MG63 (cell line): Measurements from ENCODE around the gene OSBPL6. TPM values are rescaled to one million over a fixed set of nuclear protein-coding genes. Genes with fewer than 3 reads are reported as not detected.
A peak's percentile ranks its signal among the peaks of the same experiment; 100 is the strongest.
"Not testable (repeated sequence)": the region's sequence is repeated elsewhere in the genome, so short reads cannot be mapped to it uniquely, and the experiment has no call there.

Experiments
- DNase-seq: peaks from one replicate; pipeline ENCODE4 v3.0.0-alpha.2; 2020
- H3K27me3 ChIP-seq: fragments of 250-450 bp; sonication (Bioruptor Pico); 2 replicates; pipeline ENCODE4 v1.5.1; 2020; ENCODE audit warnings: mild to moderate bottlenecking, moderate library complexity
- H3K36me3 ChIP-seq: fragments of 250-450 bp; sonication (Bioruptor Pico); 2 replicates; pipeline ENCODE4 v1.5.1; 2020; ENCODE audit warnings: mild to moderate bottlenecking, moderate library complexity
- H3K4me3 ChIP-seq: fragments of 250-450 bp; sonication (Bioruptor Pico); 2 replicates; pipeline ENCODE4 v1.5.1; 2020; ENCODE audit warnings: mild to moderate bottlenecking, moderate library complexity
- H3K9me3 ChIP-seq: fragments of 250-450 bp; sonication (Bioruptor Pico); 2 replicates; pipeline ENCODE4 v1.5.1; 2020; ENCODE audit warnings: mild to moderate bottlenecking, moderate library complexity
- total RNA-seq: library from RNA; depleted of rRNA; stranded (reverse); fragments of >200 nt; shearing (Covaris generic); gene quantifications from 2 replicates; pipeline ENCODE4 v1.2.3, GENCODE V29; 2014; ENCODE audit warnings: low replicate concordance

Gene OSBPL6
- total RNA-seq, 1 experiment from 2014 or later, result 2.1 TPM

GRCh38 chr2:178331474-178332432, 137.4 kb downstream of the OSBPL6 start:
- no peaks in the 10 kb centered on the region for H3K9me3 ChIP-seq
- no peaks in the 10 kb centered on the region for H3K36me3 ChIP-seq
- H3K4me3 ChIP-seq, result no peak overlapping the region
- H3K27me3 ChIP-seq, result no peaks in the 10 kb centered on the region
- peak; percentile 5 for DNase-seq

GRCh38 chr2:178333851-178334250, 139.5 kb downstream of the OSBPL6 start:
- Histone ChIP-seq H3K4me3 (no peak overlapping the region), H3K9me3 (no peaks in the 10 kb centered on the region), H3K27me3 (no peaks in the 10 kb centered on the region), H3K36me3 (no peaks in the 10 kb centered on the region)
- no peak for DNase-seq

- Histone ChIP-seq H3K36me3 (no peaks in the 10 kb centered on the region), H3K9me3 (no peaks in the 10 kb centered on the region), H3K4me3 (no peak overlapping the region), H3K27me3 (no peaks in the 10 kb centered on the region)
- no peak for DNase-seq
Observed at GRCh38 chr2:178335230-178335629, 140.9 kb downstream of the OSBPL6 start.

GRCh38 chr2:178344121-178344520, 149.8 kb downstream of the OSBPL6 start:
- Histone ChIP-seq H3K4me3 (no peak overlapping the region), H3K9me3 (no peaks in the 10 kb centered on the region), H3K27me3 (no peaks in the 10 kb centered on the region; the same call in 1 of the 2 replicates), H3K36me3 (no peaks in the 10 kb centered on the region)
- DNase-seq, result no peak

- no peak overlapping the region for H3K4me3 ChIP-seq
- H3K9me3 ChIP-seq, result no peaks in the 10 kb centered on the region
- DNase-seq, result no peak
- H3K27me3 ChIP-seq, result no peaks in the 10 kb centered on the region; the same call in 1 of the 2 replicates
- no peaks in the 10 kb centered on the region for H3K36me3 ChIP-seq
Observed at GRCh38 chr2:178345951-178346350, 151.6 kb downstream of the OSBPL6 start.

GRCh38 chr2:178350051-178350450, 155.7 kb downstream of the OSBPL6 start:
- Histone ChIP-seq H3K4me3 (no peak overlapping the region), H3K27me3 (no peaks in the 10 kb centered on the region; the same call in 1 of the 2 replicates), H3K36me3 (no peaks in the 10 kb centered on the region), H3K9me3 (no peaks in the 10 kb centered on the region)
- DNase-seq, result no peak

- H3K4me3 ChIP-seq, H3K36me3 ChIP-seq, H3K27me3 ChIP-seq, DNase-seq, H3K9me3 ChIP-seq: not testable (repeated sequence)
Observed at GRCh38 chr2:178357704-178358103, 163.4 kb downstream of the OSBPL6 start.

- no peak for DNase-seq
- Histone ChIP-seq H3K27me3 (no peaks in the 10 kb centered on the region), H3K9me3 (peaks cover 7% of the 10 kb centered on the region), H3K4me3 (no peak overlapping the region), H3K36me3 (no peaks in the 10 kb centered on the region)
Observed at GRCh38 chr2:178359192-178359912, 165.0 kb downstream of the OSBPL6 start.

GRCh38 chr2:178361588-178361987, 167.3 kb downstream of the OSBPL6 start:
- DNase-seq, result no peak
- Histone ChIP-seq H3K9me3 (peaks cover 7% of the 10 kb centered on the region), H3K27me3 (no peaks in the 10 kb centered on the region), H3K4me3 (no peak overlapping the region), H3K36me3 (no peaks in the 10 kb centered on the region)

GRCh38 chr2:178363252-178363651, 168.9 kb downstream of the OSBPL6 start:
- Histone ChIP-seq H3K4me3 (no peak overlapping the region), H3K36me3 (no peaks in the 10 kb centered on the region), H3K27me3 (no peaks in the 10 kb centered on the region), H3K9me3 (peaks cover 4% of the 10 kb centered on the region; the same call in 1 of the 2 replicates)
- no peak for DNase-seq

- Histone ChIP-seq H3K9me3 (no peaks in the 10 kb centered on the region), H3K27me3 (no peaks in the 10 kb centered on the region), H3K36me3 (no peaks in the 10 kb centered on the region), H3K4me3 (no peak overlapping the region)
- no peak for DNase-seq
Observed at GRCh38 chr2:178365116-178365515, 170.8 kb downstream of the OSBPL6 start.

GRCh38 chr2:178366412-178366811, 172.1 kb downstream of the OSBPL6 start:
- no peak overlapping the region for H3K4me3 ChIP-seq
- no peaks in the 10 kb centered on the region for H3K9me3 ChIP-seq
- no peak for DNase-seq

GRCh38 chr2:178367344-178367743, 173.0 kb downstream of the OSBPL6 start:
- Histone ChIP-seq H3K36me3 (no peaks in the 10 kb centered on the region), H3K9me3 (no peaks in the 10 kb centered on the region), H3K27me3 (no peaks in the 10 kb centered on the region), H3K4me3 (no peak overlapping the region)
- no peak for DNase-seq

More at GRCh38 chr2:178366412-178366811, 172.1 kb downstream of the OSBPL6 start:
- Histone ChIP-seq H3K27me3 (no peaks in the 10 kb centered on the region), H3K36me3 (no peaks in the 10 kb centered on the region)

- no peaks in the 10 kb centered on the region for H3K36me3 ChIP-seq
- no peak for DNase-seq
- H3K9me3 ChIP-seq, result no peaks in the 10 kb centered on the region
- no peaks in the 10 kb centered on the region for H3K27me3 ChIP-seq
- no peak overlapping the region for H3K4me3 ChIP-seq
Observed at GRCh38 chr2:178374865-178375264, 180.6 kb downstream of the OSBPL6 start.

GRCh38 chr2:178377046-178377445, 182.7 kb downstream of the OSBPL6 start:
- Histone ChIP-seq H3K36me3 (no peaks in the 10 kb centered on the region), H3K27me3 (no peaks in the 10 kb centered on the region), H3K4me3 (no peak overlapping the region), H3K9me3 (no peaks in the 10 kb centered on the region)
- no peak for DNase-seq

GRCh38 chr2:178379162-178380004, 185.1 kb downstream of the OSBPL6 start:
- no peaks in the 10 kb centered on the region for H3K27me3 ChIP-seq
- no peak for DNase-seq

GRCh38 chr2:178380763-178381162, 186.5 kb downstream of the OSBPL6 start:
- Histone ChIP-seq H3K4me3 (no peak overlapping the region), H3K36me3 (no peaks in the 10 kb centered on the region), H3K9me3 (no peaks in the 10 kb centered on the region), H3K27me3 (no peaks in the 10 kb centered on the region)
- no peak for DNase-seq

More at GRCh38 chr2:178379162-178380004, 185.1 kb downstream of the OSBPL6 start:
- Histone ChIP-seq H3K9me3 (no peaks in the 10 kb centered on the region), H3K4me3 (no peak overlapping the region), H3K36me3 (no peaks in the 10 kb centered on the region)
